Stomach (tissue), 9 donors: ENCODE data around the gene CD8B2. TPM values are rescaled to one million over a fixed set of nuclear protein-coding genes. Genes with fewer than 3 reads are reported as not detected.

Source experiments
- DNase-seq, 2 donors: peaks; one replicate each; pipeline versions ENCODE4 v3.0.0 to v3.0.0-alpha.2; 2013 to 2019
- H3K27ac ChIP-seq, 5 donors: fragments of 200-600 bp in 4 of 5; sonication (generic) in 4 of 5; one replicate each; pipeline ENCODE4 v1.5.1; 2013 to 2019; ENCODE audit warnings: mild to moderate bottlenecking in 1 of 5, moderate library complexity in 1 of 5
- H3K27me3 ChIP-seq, 3 donors: fragments of 200-600 bp; sonication (generic); one replicate each; pipeline ENCODE4 v1.5.1; 2017 to 2019; ENCODE audit warnings: mixed run types in 1 of 3
- H3K36me3 ChIP-seq, 4 donors: fragments of 200-600 bp; sonication (generic); 1 replicate in 3 of 4; 2 replicates in 1 of 4; pipeline ENCODE4 v1.5.1; 2016 to 2019
- H3K4me1 ChIP-seq, 4 donors: fragments of 200-600 bp; sonication (generic); one replicate each; pipeline ENCODE4 v1.5.1; 2016 to 2019
- H3K4me3 ChIP-seq, 4 donors: fragments of 200-600 bp; sonication (generic) in 3 of 4; one replicate each; pipeline ENCODE4 v1.5.1; 2016 to 2019; ENCODE audit warnings: mild to moderate bottlenecking in 1 of 4
- H3K9me3 ChIP-seq, 4 donors: fragments of 200-600 bp; sonication (generic); one replicate each; pipeline ENCODE4 v1.5.1; 2016 to 2019
- EP300 ChIP-seq: sonication (generic); formaldehyde crosslinking; IDR thresholded peaks from one replicate; pipeline ENCODE4 v1.6.1; 2017; ENCODE audit warnings: antibody characterized with exemption
- POLR2A ChIP-seq, 4 donors: fragments of 450-650 bp; IDR thresholded peaks; one replicate each; pipeline ENCODE4 v1.6.1; 2016; ENCODE audit warnings: antibody characterized with exemption in 4 of 4, control low read depth in 2 of 4, mild to moderate bottlenecking in 1 of 4, moderate library complexity in 1 of 4
- POLR2AphosphoS5 ChIP-seq, 3 donors: sonication (generic); formaldehyde crosslinking; IDR thresholded peaks; one replicate each; pipeline ENCODE4 v1.6.1; 2016; ENCODE audit warnings: antibody characterized with exemption in 3 of 3
- WGBS, 5 donors: extraction: QIAGEN DNeasy Blood & Tissue Kit in 3 of 5; methylation state at CpG; one replicate each; pipeline versions ENCODE4 v1.1.5 to v1.1.7; 2013 to 2018; 5-methylcytosine and 5-hydroxymethylcytosine counted together
- intact Hi-C: fragments of 100-400 bp; cut with DNase I; formaldehyde crosslinking; loops from one replicate; pipeline ENCODE4 v1.15.1; 2023; ENCODE audit warnings: low total_unique reads
- polyA plus RNA-seq, 3 donors: library from polyadenylated mRNA; stranded (reverse); fragments of 200-250 nt; gene quantifications; one replicate each; pipeline ENCODE4 v1.2.3, GENCODE V29; 2013
- total RNA-seq, 5 donors: library from RNA; depleted of rRNA; stranded (reverse); fragments of >200 nt; gene quantifications; one replicate each; pipeline versions ENCODE4 v1.1.0 to v1.2.3, GENCODE V29; 2014 to 2016
- TF ChIP-seq, protein P1 (sequence below), 7 experiments: fragments of 450-650 bp in 4 of 7; fragments of 200-600 bp in 3 of 7; sonication (generic) in 3 of 7; IDR thresholded peaks; one replicate each; pipeline ENCODE4 v1.5.1; 2016 to 2019; ENCODE audit warnings: antibody characterized with exemption in 7 of 7, control low read depth in 2 of 7, mild to moderate bottlenecking in 1 of 7
- donor health status: healthy with polysubstance abuse.
- donor health status: Bipolar disorder and iron deficiency.
- donor health status: healthy.

The CD8B2 gene
- total and polyA plus RNA-seq, 8 donors, result 0.03 TPM; not detected in 7

DNA sequence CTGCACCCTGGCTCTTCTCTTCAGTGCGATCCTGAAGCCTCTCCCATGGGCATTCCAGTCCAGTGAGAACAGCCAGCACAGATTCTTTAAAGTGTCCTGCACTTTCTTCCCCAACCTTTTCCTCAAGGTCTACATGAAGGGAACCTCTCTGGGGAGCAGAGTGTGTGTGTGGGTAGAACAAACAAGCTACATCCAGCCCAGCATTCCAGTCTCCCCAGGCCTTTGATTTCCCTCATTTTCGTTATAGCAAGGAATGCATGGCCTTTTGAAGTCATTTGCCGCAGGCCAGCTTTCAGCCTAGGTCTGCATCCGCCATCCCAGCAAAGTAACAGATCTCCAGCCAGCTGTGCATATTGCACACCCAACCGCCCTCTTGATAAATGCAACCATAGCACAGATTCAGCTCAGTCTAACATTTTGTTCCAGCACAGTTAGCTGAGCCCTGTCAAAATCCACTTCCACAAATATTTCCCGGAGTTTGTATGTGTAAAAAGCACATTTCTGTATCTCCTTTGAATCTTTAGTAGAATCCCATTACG is 44.6 kb downstream of the CD8B2 start:
- Histone ChIP-seq H3K27ac (no peak overlapping the region), H3K9me3 (no peaks in the 10 kb centered on the region), H3K4me3 (no peak overlapping the region), H3K27me3 (peaks cover 0 to 13% (median 0%) of the 10 kb centered on the region in 3 donors), H3K36me3 (no peaks in the 10 kb centered on the region), H3K4me1 (no peaks in the 10 kb centered on the region)
- intact Hi-C loops, result no loop called here
- DNase-seq, result no peak
- WGBS, 5 donors, result 87 to 91% (median 90%) methylated on average over 7 of the region's 7 CpGs
- TF ChIP-seq, protein P1, sequence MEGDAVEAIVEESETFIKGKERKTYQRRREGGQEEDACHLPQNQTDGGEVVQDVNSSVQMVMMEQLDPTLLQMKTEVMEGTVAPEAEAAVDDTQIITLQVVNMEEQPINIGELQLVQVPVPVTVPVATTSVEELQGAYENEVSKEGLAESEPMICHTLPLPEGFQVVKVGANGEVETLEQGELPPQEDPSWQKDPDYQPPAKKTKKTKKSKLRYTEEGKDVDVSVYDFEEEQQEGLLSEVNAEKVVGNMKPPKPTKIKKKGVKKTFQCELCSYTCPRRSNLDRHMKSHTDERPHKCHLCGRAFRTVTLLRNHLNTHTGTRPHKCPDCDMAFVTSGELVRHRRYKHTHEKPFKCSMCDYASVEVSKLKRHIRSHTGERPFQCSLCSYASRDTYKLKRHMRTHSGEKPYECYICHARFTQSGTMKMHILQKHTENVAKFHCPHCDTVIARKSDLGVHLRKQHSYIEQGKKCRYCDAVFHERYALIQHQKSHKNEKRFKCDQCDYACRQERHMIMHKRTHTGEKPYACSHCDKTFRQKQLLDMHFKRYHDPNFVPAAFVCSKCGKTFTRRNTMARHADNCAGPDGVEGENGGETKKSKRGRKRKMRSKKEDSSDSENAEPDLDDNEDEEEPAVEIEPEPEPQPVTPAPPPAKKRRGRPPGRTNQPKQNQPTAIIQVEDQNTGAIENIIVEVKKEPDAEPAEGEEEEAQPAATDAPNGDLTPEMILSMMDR (IDR thresholded peaks at IDR 0.05), result no peak
- no peak for TF ChIP-seq POLR2AphosphoS5 (IDR thresholded peaks at IDR 0.05)
- TF ChIP-seq EP300, result no peak
- no peak for TF ChIP-seq POLR2A (IDR thresholded peaks at IDR 0.05)

DNA sequence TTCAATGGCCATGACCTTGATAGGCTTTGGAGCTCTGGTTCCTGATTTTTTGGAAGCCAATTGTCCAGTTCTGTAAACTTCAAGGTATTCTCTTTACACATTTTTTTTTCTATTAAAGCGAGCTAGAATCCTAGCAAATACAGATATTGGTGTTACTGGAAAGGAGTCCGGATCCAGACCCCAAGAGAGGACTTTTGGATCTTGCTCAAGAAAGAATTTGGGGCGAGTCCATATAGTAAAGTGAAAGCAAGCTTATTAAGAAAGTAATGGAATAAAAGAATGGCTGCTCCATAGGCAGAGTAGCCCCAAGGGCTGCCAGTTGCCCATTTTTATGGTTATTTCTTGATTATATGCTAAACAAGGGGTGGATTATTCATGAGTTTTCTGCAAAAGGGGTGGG is 45.1 kb downstream of the CD8B2 start:
- TF ChIP-seq, protein P1 (IDR thresholded peaks at IDR 0.05), result no peak
- TF ChIP-seq POLR2AphosphoS5 (IDR thresholded peaks at IDR 0.05) (no peak), EP300 (no peak), POLR2A (IDR thresholded peaks at IDR 0.05) (no peak)
- no peak overlapping the region for H3K27ac ChIP-seq
- H3K4me1 ChIP-seq, result peaks cover 0 to 3% (median 0%) of the 10 kb centered on the region in 4 donors
- DNase-seq, result no peak
- no peaks in the 10 kb centered on the region for H3K9me3 ChIP-seq
- H3K27me3 ChIP-seq, result peaks cover 0 to 13% (median 0%) of the 10 kb centered on the region in 3 donors
- no peak overlapping the region for H3K4me3 ChIP-seq
- H3K36me3 ChIP-seq, result no peaks in the 10 kb centered on the region
- 82 to 95% (median 91%) methylated on average over 3 of the region's 3 CpGs for WGBS, 5 donors
- intact Hi-C loops, result no loop called here

DNA sequence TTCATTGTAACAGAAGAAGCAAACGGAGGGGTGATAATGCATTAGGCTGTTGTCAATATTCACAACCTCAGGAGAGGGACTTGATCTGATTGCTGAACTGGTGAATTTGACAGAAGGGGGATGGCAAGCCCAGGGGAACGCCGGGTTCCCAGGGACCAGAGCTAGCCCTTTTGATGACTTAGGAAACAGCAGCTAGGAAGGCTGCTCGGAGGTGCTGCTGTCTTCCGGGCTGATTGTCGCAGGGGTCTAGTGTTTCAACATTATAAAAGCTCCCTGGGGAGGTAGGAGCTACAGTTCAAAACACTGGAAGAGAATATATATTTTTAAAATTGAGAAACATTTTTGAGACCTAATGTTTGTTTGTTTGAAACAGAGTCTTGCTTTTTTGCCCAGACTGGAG is 47.3 kb downstream of the CD8B2 start:
- Histone ChIP-seq H3K36me3 (no peaks in the 10 kb centered on the region), H3K9me3 (no peaks in the 10 kb centered on the region), H3K4me1 (peaks cover 0 to 6% (median 2%) of the 10 kb centered on the region in 4 donors), H3K4me3 (no peak overlapping the region), H3K27me3 (peaks cover 0 to 13% (median 0%) of the 10 kb centered on the region in 3 donors), H3K27ac (no peak overlapping the region)
- intact Hi-C loops, result no loop called here
- TF ChIP-seq POLR2AphosphoS5 (IDR thresholded peaks at IDR 0.05) (no peak), EP300 (no peak), POLR2A (IDR thresholded peaks at IDR 0.05) (no peak)
- TF ChIP-seq, protein P1 (IDR thresholded peaks at IDR 0.05), result no peak
- WGBS, 5 donors, result 63 to 78% (median 74%) methylated on average over 6 of the region's 6 CpGs
- DNase-seq, result no peak

DNA sequence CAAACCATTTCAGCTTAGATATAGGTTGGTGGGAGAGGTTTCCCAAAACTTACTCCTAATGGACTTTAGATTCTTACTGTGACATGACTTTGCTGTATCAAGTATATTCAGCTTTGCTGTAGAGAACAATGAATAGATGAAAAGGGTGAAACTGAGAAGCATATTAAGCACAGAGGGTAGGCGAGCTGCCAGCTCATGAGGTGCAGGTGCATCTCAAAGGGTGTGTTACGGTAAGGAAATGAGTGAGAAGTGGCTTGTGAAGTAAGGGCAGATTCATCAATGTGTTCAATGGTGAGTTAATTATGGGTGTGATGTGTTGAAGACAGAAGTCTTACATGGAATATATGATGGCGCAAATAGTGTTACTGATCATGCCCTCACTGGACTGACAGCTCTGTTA is 49.3 kb downstream of the CD8B2 start:
- no peak for DNase-seq
- H3K36me3 ChIP-seq, result no peaks in the 10 kb centered on the region
- TF ChIP-seq EP300 (no peak), POLR2A (IDR thresholded peaks at IDR 0.05) (no peak), POLR2AphosphoS5 (IDR thresholded peaks at IDR 0.05) (no peak)
- TF ChIP-seq, protein P1 (IDR thresholded peaks at IDR 0.05), result no peak
- intact Hi-C loops, result loop anchor here (5.0 kb wide), 1 partner anchor 429 kb away; no protein-coding TSS in a partner anchor
- 85 to 91% (median 90%) methylated on average over 3 of the region's 3 CpGs for WGBS, 5 donors
- H3K27me3 ChIP-seq, result peaks cover 0 to 12% (median 0%) of the 10 kb centered on the region in 3 donors
- H3K4me3 ChIP-seq, result no peak overlapping the region
- H3K4me1 ChIP-seq, result peaks cover 0 to 6% (median 2%) of the 10 kb centered on the region in 4 donors
- H3K9me3 ChIP-seq, result no peaks in the 10 kb centered on the region
- no peak overlapping the region for H3K27ac ChIP-seq
